RCC 7860 (cell line): ENCODE data around the gene ASCL5.

ENCODE experiments used
- DNase-seq: peaks from one replicate; pipeline ENCODE4 v3.0.0-alpha.2; 2015; ENCODE audit warnings: low spot score
- FAIRE-seq: peaks from 2 replicates; lab custom pipeline; 2012; peaks lifted over from hg19 to GRCh38; lab: Jason Lieb, UNC

ASCL5 gene

DNA sequence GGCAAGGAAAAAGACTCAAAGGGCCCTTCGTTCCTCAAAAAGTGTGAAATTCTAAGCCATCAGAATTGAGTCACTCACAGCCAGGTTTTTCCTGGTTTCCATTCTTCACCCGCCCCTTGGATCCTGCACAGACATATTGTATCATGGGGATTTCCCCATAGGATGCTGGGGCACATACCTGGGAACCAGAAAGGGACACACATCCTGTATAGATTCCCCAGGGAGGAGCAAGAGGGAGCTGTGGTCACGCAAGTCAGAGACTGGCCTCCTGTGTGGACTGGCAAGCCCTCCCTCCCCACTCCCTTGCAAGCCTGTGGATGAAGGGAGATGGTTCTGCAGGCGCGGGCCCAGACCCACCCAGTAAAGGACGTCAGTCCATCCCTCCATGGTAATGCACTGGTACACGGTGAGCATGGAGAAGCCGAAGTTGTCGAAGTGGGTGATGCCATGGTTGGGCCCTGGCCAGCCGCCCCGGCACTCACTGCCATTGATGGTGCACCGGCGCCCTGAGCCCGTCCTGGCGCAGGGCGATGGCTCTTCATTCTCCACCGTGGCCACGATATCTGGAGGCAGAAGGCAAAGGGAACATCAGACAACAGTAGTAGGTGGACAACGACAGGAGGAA lies 38.0 kb downstream of the ASCL5 start:
- FAIRE-seq: no peak
- peak; percentile 43 for DNase-seq

GRCh38 chr1:201088395-201088794 lies 38.6 kb downstream of the ASCL5 start:
- FAIRE-seq: no peak

GRCh38 chr1:201085902-201086735 lies 40.9 kb downstream of the ASCL5 start:
- FAIRE-seq (no peak), DNase-seq (peak; percentile 46)

More at GRCh38 chr1:201088395-201088794, 38.6 kb downstream of the ASCL5 start:
- DNase-seq: no peak

- FAIRE-seq: no peak
- DNase-seq: no peak
Observed at GRCh38 chr1:201084295-201084694, 42.7 kb downstream of the ASCL5 start.

DNA sequence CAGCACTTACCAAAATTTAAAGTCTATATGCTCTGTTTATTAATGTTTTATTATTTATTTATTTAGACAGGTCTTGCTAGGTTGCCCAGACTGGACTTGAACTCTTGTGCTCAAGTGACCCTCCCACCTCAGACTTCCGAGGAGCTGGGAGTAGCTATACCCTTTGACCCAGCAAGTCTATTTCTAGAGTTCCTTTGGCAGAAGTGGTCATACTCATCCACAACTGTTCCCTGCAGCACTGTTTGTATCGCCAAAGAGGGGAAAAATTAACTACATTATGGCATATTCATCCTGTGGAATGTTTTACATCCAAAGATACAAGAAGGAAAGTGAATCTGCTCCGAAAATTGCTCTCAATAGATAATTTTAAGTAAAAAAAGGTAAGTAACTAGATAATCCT lies 43.2 kb downstream of the ASCL5 start:
- FAIRE-seq (no peak), DNase-seq (no peak)

- FAIRE-seq: no peak
- no peak for DNase-seq
Observed at GRCh38 chr1:201080135-201080534, 46.8 kb downstream of the ASCL5 start.

DNA sequence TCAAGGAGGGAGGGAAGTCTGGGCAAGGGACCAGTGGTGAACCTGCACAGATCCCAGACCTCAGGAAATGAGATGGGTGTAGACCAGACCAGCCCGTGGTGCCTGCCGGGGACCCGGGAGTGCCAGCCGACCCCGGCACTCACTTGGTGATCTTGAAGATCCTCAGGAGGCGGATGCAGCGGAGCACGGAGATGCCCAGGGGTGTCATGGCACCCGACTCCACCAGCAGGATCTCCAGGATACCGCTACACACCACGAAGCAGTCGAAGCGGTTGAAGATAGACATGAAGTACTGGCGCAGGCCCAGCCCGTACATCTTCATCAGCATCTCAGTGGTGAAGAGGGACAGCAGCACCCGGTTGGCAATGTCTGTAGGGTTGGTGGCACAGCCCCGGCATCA lies 49.2 kb downstream of the ASCL5 start:
- DNase-seq (no peak), FAIRE-seq (no peak)

DNA sequence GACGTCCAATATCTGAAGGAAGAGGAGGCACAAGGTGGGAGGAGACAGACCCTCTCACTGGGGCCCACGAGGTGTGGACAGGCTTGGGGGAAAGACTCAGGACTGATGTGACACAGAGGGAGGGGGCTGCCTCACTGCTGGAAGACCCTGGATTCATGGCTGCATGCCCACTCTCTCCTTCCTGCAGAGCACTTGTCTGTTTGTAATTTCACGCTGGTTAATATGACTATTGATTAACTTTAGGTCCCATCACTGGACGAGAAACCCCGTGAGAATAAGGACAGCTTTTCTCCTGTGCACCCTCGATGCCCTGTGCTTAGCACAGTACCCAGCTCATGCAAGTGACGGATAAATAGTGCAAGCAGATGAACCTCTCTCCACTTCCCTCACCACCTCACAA lies 49.9 kb downstream of the ASCL5 start:
- DNase-seq (no peak), FAIRE-seq (no peak)

- DNase-seq (no peak), FAIRE-seq (no peak)
Observed at GRCh38 chr1:201076092-201076491, 50.9 kb downstream of the ASCL5 start.

- FAIRE-seq: no peak
- peak; percentile 31 for DNase-seq
Observed at GRCh38 chr1:201074018-201074417, 53.0 kb downstream of the ASCL5 start.

DNA sequence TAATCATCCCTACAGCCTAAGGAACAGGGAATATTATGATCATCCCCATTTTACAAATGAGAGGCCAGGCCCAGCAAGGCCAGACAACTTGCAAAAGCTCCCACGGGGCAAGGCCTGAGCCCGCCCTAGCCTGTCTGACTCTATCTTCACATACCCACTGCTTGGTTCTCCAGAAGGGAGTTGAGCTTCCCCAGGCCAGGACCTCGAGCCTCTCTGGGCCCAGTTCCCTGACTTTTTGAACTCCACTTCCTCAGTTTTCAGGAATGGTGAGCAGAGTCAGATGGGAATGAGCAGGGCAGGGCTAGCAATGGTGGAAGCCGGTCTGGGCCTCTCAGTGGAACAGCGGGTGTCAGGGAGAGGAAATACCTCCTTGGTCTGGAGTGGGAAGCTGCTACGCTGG lies 54.1 kb downstream of the ASCL5 start:
- DNase-seq (no peak), FAIRE-seq (no peak)

GRCh38 chr1:201072149-201072548 lies 54.8 kb downstream of the ASCL5 start:
- no peak for FAIRE-seq
- no peak for DNase-seq

GRCh38 chr1:201069636-201070035 lies 57.3 kb downstream of the ASCL5 start:
- FAIRE-seq (no peak), DNase-seq (no peak)

DNA sequence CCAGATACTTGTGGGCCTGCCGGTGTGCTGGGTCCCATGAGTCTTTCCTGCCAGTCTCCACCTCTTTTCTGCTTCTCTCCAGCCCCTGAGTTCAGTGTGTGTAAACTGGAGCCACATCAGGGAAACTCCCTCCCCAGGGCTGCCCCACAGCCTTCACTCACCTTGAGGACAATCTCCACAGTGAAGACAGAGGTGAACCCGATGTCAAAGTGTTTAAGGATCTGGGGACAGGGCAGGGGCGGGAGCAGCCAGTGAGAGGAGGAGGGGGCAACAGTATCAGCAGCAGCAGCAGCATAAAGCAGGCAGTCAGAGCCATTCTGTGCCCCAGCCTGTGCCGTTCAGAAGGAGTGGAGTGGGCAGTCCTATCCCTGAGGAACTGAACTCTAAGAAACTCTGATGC lies 58.0 kb downstream of the ASCL5 start:
- FAIRE-seq (no peak), DNase-seq (no peak)

DNA sequence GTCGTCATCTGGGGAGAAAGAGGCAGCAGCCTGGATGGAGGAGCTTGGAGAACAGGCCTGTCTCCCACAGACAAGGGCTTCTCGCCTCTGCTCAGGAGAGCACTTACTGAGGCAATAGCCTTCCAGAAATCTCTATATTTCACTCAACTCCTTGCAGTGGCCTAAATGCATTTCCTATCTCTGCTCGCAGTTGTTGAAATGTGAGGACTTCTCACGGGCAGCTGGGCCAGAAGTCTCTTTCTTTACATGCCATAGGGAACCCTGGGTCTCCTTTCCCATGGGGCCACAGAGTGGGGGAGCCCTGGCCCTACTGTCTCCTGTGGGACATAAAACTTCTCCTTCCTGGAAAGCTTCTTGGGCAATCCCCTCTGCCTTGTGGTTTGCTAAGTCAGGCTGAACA lies 60.0 kb downstream of the ASCL5 start:
- no peak for DNase-seq
- no peak for FAIRE-seq

DNA sequence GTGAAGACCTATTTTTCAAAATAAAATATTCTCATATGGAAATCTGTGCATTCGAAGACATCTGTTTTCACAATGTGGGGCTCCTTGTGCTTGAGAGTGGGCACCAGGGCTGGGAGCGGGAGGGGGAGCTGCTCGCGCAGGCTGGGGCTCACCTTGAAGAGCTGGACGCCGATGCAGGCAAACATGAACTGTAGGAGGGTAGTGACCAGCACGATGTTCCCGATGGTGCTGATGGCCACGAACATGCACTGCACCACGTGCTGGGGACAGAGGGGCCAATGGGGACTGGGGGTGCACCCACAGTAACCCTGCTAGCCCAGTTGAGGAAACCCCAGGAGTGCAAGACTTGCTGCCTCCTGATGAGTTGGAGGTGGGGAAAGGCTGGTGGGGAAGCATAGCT lies 61.3 kb downstream of the ASCL5 start:
- DNase-seq (no peak), FAIRE-seq (no peak)

DNA sequence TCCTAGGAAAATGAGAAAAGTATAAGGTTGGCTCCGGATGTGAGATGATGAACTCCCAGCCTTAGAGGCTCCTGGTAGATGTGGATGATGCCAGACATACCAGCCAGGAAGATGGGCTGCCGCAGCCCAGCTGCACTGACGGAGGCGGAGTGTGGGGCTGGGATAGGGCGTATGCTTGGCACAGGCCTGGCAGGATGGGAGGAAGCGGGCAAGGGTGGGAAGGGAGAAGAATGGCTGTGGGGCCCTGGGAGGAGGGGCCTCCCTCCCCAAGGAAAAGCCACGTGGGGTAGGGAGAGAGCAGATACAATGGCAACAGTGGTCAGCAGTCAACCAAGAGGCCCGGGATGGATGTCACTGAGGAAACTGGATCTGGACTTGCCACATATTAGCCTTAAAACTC lies 62.2 kb downstream of the ASCL5 start:
- no peak for DNase-seq
- no peak for FAIRE-seq
